Loucy (cell line): ENCODE results near the gene PPARG.

Experiments
- H2AFZ ChIP-seq: fragments of 200-600 bp; sonication (generic); 2 replicates; pipeline ENCODE4 v1.6.0; 2016; ENCODE audit warnings: antibody characterized with exemption, mild to moderate bottlenecking, low read length, moderate library complexity
- H3F3A ChIP-seq: fragments of 200-600 bp; 2 replicates; pipeline ENCODE4 v1.6.0; 2016; ENCODE audit warnings: antibody characterized with exemption, low read depth, mild to moderate bottlenecking
- H3K27me3 ChIP-seq: fragments of 200-600 bp; sonication (generic); 2 replicates; pipeline ENCODE4 v1.6.1; 2014; ENCODE audit warnings: low read length, mild to moderate bottlenecking; ENCODE audit not compliant: insufficient read depth, poor library complexity, severe bottlenecking
- H3K36me3 ChIP-seq: fragments of 200-600 bp; sonication (generic); 2 replicates; pipeline ENCODE4 v1.6.1; 2016; ENCODE audit warnings: low read length; ENCODE audit not compliant: insufficient read depth
- H3K4me1 ChIP-seq: fragments of 200-600 bp; sonication (generic); 2 replicates; pipeline ENCODE4 v1.5.1; 2014; ENCODE audit warnings: low read length, mild to moderate bottlenecking; ENCODE audit not compliant: insufficient read depth, poor library complexity, severe bottlenecking
- H3K4me2 ChIP-seq: fragments of 200-600 bp; sonication (generic); 2 replicates; pipeline ENCODE4 v1.6.0; 2014; ENCODE audit warnings: antibody characterized with exemption, low read length, low read depth, mild to moderate bottlenecking; ENCODE audit not compliant: poor library complexity, severe bottlenecking
- H3K4me3 ChIP-seq: fragments of 200-600 bp; sonication (generic); 2 replicates; pipeline ENCODE4 v1.5.1; 2014; ENCODE audit warnings: low read length, mild to moderate bottlenecking, mixed read lengths; ENCODE audit not compliant: poor library complexity, severe bottlenecking
- H3K79me2 ChIP-seq: fragments of 200-600 bp; sonication (generic); 2 replicates; pipeline ENCODE4 v1.6.1; 2014; ENCODE audit warnings: low read length; ENCODE audit not compliant: insufficient read depth
- H3K9ac ChIP-seq: fragments of 200-600 bp; sonication (generic); 2 replicates; pipeline ENCODE4 v1.6.0; 2014; ENCODE audit warnings: mild to moderate bottlenecking, low read depth, low read length, moderate library complexity; ENCODE audit not compliant: poor library complexity, severe bottlenecking
- H3K9me2 ChIP-seq: fragments of 200-600 bp; sonication (generic); replicated peaks from 2 replicates; pipeline ENCODE4 v1.6.1; 2016; ENCODE audit warnings: low read depth, low read length, mixed read lengths
- H3K9me3 ChIP-seq: fragments of 200-600 bp; sonication (generic); 2 replicates; pipeline ENCODE4 v1.6.1; 2014; ENCODE audit warnings: mild to moderate bottlenecking, antibody characterized with exemption, low read length, low read depth; ENCODE audit not compliant: insufficient read depth
- H4K20me1 ChIP-seq: fragments of 200-600 bp; sonication (generic); 2 replicates; pipeline ENCODE4 v1.6.0; 2014; ENCODE audit warnings: antibody characterized with exemption, low read length, mild to moderate bottlenecking; ENCODE audit not compliant: insufficient read depth, poor library complexity, severe bottlenecking
- CTCF ChIP-seq: fragments of 200-600 bp; sonication (generic); conservative IDR thresholded peaks from 2 replicates; pipeline ENCODE4 v1.5.1; 2014; ENCODE audit warnings: mild to moderate bottlenecking, antibody characterized with exemption, low read length
- EZH2phosphoT487 ChIP-seq: fragments of 200-600 bp; IDR thresholded peaks from 2 replicates; pipeline ENCODE4 v1.6.1; 2018; ENCODE audit warnings: antibody characterized with exemption, mild to moderate bottlenecking, moderate library complexity, borderline replicate concordance

PPARG gene

DNA sequence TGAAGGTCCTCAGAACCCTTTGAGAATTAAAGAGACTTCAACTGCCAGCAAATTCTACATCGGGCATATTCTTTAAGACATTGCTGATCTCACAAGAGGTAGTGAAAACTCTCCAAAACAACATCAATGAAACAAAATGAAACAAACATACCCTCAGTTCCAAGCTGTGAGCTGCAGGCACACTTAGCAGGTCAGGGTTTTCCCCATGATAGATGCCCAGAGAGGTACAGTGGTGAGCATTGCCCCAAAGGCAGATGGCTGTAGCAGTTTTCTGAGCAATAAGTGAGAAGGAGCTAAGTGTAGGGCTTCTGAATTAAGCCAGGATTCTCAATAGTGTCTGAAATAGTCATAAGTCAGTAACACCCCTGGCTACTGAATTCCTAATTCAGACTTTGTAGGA, 99.3 kb downstream of the PPARG start:
- no peaks in the 10 kb centered on the region for H4K20me1 ChIP-seq
- no peaks in the 10 kb centered on the region for H3K9me2 ChIP-seq
- no peaks in the 10 kb centered on the region for H3K9me3 ChIP-seq
- TF ChIP-seq EZH2phosphoT487 (no peak), CTCF (no peak)
- H3K36me3 ChIP-seq, result no peaks in the 10 kb centered on the region
- no peaks in the 10 kb centered on the region; the same call in 1 of the 2 replicates for H3F3A ChIP-seq
- peaks cover 11% of the 10 kb centered on the region for H3K4me1 ChIP-seq
- no peak overlapping the region for H3K4me3 ChIP-seq
- H3K4me2 ChIP-seq, result no peak overlapping the region
- H3K27me3 ChIP-seq, result peaks cover 5% of the 10 kb centered on the region
- no peaks in the 10 kb centered on the region for H3K79me2 ChIP-seq
- no peak overlapping the region for H3K9ac ChIP-seq
- H2AFZ ChIP-seq, result no peak overlapping the region

- Histone ChIP-seq H3K79me2 (no peaks in the 10 kb centered on the region), H3K36me3 (no peaks in the 10 kb centered on the region), H3K9me2 (no peaks in the 10 kb centered on the region), H3F3A (no peaks in the 10 kb centered on the region), H3K9ac (no peak overlapping the region), H3K27me3 (no peaks in the 10 kb centered on the region), H4K20me1 (no peaks in the 10 kb centered on the region), H2AFZ (no peak overlapping the region), H3K9me3 (no peaks in the 10 kb centered on the region), H3K4me2 (no peak overlapping the region), H3K4me1 (peaks cover 20% of the 10 kb centered on the region), H3K4me3 (no peak overlapping the region)
- TF ChIP-seq CTCF (no peak), EZH2phosphoT487 (no peak)
These were observed 103.4 kb downstream of the PPARG start for GRCh38 chr3:12392101-12392878.

- Histone ChIP-seq H3K27me3 (no peaks in the 10 kb centered on the region), H3K9me3 (no peaks in the 10 kb centered on the region), H3K4me1 (peaks cover 20% of the 10 kb centered on the region), H2AFZ (no peak overlapping the region), H3K4me3 (no peak overlapping the region), H4K20me1 (no peaks in the 10 kb centered on the region), H3K4me2 (no peak overlapping the region), H3K79me2 (no peaks in the 10 kb centered on the region), H3F3A (no peaks in the 10 kb centered on the region), H3K9me2 (no peaks in the 10 kb centered on the region), H3K36me3 (no peaks in the 10 kb centered on the region), H3K9ac (no peak overlapping the region)
- TF ChIP-seq EZH2phosphoT487 (no peak), CTCF (no peak)
These were observed 105.0 kb downstream of the PPARG start for GRCh38 chr3:12393894-12394293.
